Lower leg skin (tissue), 4 donors: ENCODE results near the gene MSRB3. TPM values are rescaled to one million over a fixed set of nuclear protein-coding genes. Genes with fewer than 3 reads are reported as not detected.

Experiments
- DNase-seq, 2 donors: peaks; one replicate each; pipeline ENCODE4 v3.0.0-alpha.2; 2019; ENCODE audit warnings: low spot score in 2 of 2
- H3K4me3 ChIP-seq: fragments of 200-600 bp; sonication (generic); 2 replicates; pipeline ENCODE4 v1.5.1; 2017; ENCODE audit warnings: mild to moderate bottlenecking, low read depth; ENCODE audit not compliant: poor library complexity, severe bottlenecking
- CTCF ChIP-seq, 3 donors: fragments of 450-650 bp; IDR thresholded peaks; one replicate each; pipeline ENCODE4 v1.5.1; 2016; ENCODE audit warnings: antibody characterized with exemption in 3 of 3, mild to moderate bottlenecking in 3 of 3, moderate library complexity in 2 of 3
- POLR2A ChIP-seq, 2 donors: fragments of 450-650 bp; IDR thresholded peaks; one replicate each; pipeline ENCODE4 v1.6.1; 2016 to 2017; ENCODE audit warnings: antibody characterized with exemption in 2 of 2, mild to moderate bottlenecking in 1 of 2, moderate library complexity in 1 of 2
- WGBS, 2 donors: methylation state at CpG; one replicate each; pipeline ENCODE4 v1.1.5; 2018; 5-methylcytosine and 5-hydroxymethylcytosine counted together
- intact Hi-C: fragments of 100-400 bp; cut with DNase I; formaldehyde crosslinking; loops from one replicate; pipeline ENCODE4 v1.15.0; 2023; ENCODE audit warnings: low total_unique reads
- total RNA-seq, 4 donors: library from RNA; depleted of rRNA; stranded (reverse); fragments of >200 nt; gene quantifications; one replicate each; pipeline ENCODE4 v1.1.0, GENCODE V29; 2016

MSRB3 gene
- total RNA-seq, 4 donors from 2014 or later, result 6.1 to 16.6 (median 7.9) TPM

GRCh38 chr12:65319688-65320200 is 41.3 kb downstream of the MSRB3 start:
- WGBS, 2 donors, result 81 to 87% methylated on average over 3 of the region's 3 CpGs
- intact Hi-C loops, result no loop called here
- TF ChIP-seq POLR2A (IDR thresholded peaks at IDR 0.05) (no peak), CTCF (IDR thresholded peaks at IDR 0.05) (no peak)
- DNase-seq, result no peak
- no peak overlapping the region for H3K4me3 ChIP-seq

GRCh38 chr12:65323070-65323469 is 44.6 kb downstream of the MSRB3 start:
- intact Hi-C loops, result no loop called here
- TF ChIP-seq CTCF (IDR thresholded peaks at IDR 0.05), result no peak
- TF ChIP-seq POLR2A (IDR thresholded peaks at IDR 0.05), result no peak
- DNase-seq, result no peak
- no peak overlapping the region for H3K4me3 ChIP-seq
- 59 to 60% methylated on average over 5 of the region's 5 CpGs for WGBS, 2 donors

GRCh38 chr12:65324056-65324455 is 45.6 kb downstream of the MSRB3 start:
- H3K4me3 ChIP-seq, result no peak overlapping the region
- 42 to 43% methylated on average over 2 of the region's 2 CpGs for WGBS, 2 donors
- intact Hi-C loops, result no loop called here
- DNase-seq, result no peak
- TF ChIP-seq CTCF (IDR thresholded peaks at IDR 0.05), result no peak
- no peak for TF ChIP-seq POLR2A (IDR thresholded peaks at IDR 0.05)

GRCh38 chr12:65324551-65324950 is 46.1 kb downstream of the MSRB3 start:
- no peak for TF ChIP-seq POLR2A (IDR thresholded peaks at IDR 0.05)
- TF ChIP-seq CTCF (IDR thresholded peaks at IDR 0.05), result no peak
- 86% methylated on average over 3 of the region's 3 CpGs for WGBS, 2 donors
- intact Hi-C loops, result no loop called here
- H3K4me3 ChIP-seq, result no peak overlapping the region
- DNase-seq, result no peak

GRCh38 chr12:65325183-65325582 is 46.7 kb downstream of the MSRB3 start:
- no peak for TF ChIP-seq CTCF (IDR thresholded peaks at IDR 0.05)
- no peak for TF ChIP-seq POLR2A (IDR thresholded peaks at IDR 0.05)
- DNase-seq, result no peak
- 92 to 99% methylated on average over 5 of the region's 5 CpGs for WGBS, 2 donors
- intact Hi-C loops, result no loop called here
- no peak overlapping the region for H3K4me3 ChIP-seq

- intact Hi-C loops, result no loop called here
- DNase-seq, result no peak
- no peak overlapping the region for H3K4me3 ChIP-seq
- TF ChIP-seq CTCF (IDR thresholded peaks at IDR 0.05) (no peak), POLR2A (IDR thresholded peaks at IDR 0.05) (no peak)
- 82 to 84% methylated on average over 5 of the region's 5 CpGs for WGBS, 2 donors
Measured at GRCh38 chr12:65326616-65327015, 48.1 kb downstream of the MSRB3 start.
